Stimulated activated CD4-positive, alpha-beta T cell treated with anti-CD3 and anti-CD28 coated beads, Interleukin-15, amount 100 ng/mL, for 24 hours (primary cell): ENCODE data around the gene SLC24A5.

ENCODE experiments used
- DNase-seq: peaks from one replicate; pipeline ENCODE4 v3.0.0-alpha.2; 2020

SLC24A5 gene

DNA sequence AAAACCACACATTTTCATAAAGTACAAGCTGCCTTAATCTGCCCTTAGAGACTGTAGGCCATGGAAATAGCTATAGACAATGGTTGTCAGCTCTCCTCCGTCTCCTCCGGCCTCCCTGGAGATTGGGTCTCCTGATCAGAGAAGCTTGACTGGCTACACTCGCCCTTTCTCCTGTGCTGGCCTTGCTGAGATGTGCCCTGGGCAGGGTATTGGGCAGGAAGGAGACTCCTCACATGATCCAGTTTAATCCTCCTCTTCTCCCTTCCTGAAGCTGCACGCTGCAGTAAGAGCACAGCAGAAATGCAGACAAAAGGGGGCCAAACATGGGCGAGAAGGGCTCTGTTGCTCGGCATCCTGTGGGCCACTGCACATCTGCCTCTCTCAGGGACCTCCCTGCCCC, at the start of gene SLC24A5:
Gene SLC24A5, plus strand, starts transcription at position 246 of the 400 bp plus-strand sequence. Its CDS starts 55 bp downstream, at position 301.
- DNase-seq: no peak

DNA sequence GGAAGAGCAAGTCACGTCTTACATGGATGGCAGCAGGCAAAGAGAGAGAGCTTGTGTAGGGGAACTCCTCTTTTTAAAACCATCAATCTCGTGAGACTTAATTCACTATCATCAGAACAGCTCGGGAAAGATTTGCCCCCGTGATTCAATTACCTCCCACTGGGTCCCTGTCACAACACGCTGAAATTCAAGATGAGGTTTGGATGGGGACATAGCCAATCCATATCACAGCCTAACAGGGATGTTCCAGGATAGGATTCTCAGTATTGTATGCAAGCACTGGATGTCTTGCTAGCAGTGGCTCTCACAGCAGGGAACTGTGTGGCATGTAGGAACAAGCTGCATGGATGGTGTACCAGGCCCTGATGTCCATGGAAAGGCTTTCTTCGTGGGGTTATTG, 47.8 kb upstream of the SLC24A5 start:
- no peak for DNase-seq

DNA sequence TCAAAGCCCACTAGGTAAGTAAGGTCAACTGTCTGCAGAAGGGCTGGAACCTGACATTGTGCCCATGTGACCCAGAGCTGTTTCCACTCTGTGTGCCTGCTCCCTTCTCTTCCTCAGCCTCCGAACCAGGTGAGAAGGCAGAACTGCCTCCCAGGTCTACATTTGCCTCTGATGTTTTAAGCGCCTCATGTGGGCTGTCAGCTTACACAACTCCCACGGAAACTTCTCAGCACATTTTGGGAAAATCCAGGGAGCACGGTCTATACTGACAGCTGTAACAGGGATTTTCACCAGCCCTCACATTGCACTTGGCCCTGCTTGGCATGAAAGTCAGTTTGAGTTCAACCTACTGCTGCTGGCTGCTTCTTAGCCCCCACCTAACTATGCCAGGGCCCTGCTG, 46.9 kb upstream of the SLC24A5 start:
- no peak for DNase-seq

DNA sequence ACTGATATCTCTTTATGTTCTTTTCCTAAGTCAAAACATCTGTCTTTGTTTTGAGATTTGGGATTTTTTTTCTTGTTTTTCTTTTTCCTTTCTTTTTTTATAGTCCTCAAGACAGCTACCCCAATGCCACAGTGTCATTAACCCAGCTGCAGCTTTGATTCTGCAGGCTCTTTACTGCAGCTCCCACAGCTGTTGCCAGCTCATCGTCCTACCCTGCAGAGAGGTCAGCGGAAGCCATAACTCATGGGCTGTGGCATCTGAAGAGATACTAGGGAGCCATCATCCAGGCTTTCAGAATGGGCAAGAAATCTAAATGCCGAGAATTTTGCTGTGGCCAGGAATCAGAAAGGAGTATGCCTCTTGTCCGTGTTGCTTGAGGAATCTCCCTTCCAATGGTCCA, 44.3 kb upstream of the SLC24A5 start:
- no peak for DNase-seq

DNA sequence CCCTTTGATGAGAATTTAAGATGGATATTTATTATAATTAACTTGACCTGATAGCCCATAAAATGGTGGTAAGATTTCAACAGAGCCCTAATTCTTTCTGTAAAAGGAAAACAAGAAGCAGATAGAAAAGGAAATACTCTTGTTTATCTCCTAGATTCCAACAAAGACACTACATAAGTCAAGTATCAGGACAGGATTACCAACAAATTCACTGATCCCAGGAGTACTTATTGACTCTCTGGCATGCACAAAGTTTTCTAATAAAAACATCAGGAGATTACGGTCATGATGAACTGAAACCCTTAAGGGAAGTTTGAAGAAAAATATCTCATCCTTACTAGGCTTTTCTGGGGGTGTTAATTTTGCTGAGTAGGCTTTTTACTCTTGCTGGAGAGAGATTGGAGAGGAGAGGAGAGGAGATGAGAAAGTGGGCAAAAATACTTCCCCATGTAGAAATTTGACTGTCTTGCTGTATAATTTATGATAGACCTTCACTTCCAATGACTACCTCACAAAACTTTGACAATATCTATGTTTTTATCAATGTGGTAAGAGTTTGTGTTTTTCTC, 43.1 kb upstream of the SLC24A5 start:
- DNase-seq: no peak

DNA sequence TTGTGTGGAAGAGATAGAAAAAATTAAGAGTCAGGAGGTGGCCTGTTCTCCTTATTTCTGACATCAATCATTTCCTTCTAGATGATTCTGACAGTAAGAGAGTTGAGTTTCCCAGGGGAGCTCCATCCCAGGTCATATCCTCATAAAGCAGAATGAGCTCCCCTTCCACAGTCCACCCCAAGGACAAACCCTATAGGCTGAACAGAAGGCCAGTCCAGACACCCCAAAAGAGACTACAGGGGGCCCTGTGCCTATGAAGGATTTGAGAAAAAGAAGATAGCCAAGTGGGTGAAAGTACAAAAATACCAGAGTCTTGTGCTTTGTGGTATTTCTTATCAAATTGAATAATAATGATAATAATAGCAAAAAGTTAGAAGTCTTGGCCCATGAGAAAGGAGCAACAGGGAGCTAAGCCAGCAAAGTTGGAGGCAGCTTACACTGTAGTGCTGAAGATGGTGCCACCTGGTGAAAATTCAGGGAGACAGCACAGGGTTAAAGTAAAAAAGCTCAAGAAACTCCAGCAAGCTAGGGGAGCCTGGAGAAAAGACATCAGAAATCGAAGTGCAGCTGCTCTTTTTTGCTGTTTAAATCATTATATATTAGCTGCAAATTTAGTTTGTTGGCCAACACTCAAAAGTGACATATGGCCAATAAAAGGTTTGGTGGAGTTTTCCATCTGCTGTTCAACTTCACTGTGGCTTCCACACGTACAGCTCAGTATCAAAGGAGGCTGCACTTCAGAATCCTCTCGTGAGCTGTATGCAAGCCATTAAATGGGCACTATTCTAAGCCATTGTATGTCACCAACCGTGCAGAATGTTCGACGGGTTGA, 35.8 kb upstream of the SLC24A5 start:
- DNase-seq: no peak

DNA sequence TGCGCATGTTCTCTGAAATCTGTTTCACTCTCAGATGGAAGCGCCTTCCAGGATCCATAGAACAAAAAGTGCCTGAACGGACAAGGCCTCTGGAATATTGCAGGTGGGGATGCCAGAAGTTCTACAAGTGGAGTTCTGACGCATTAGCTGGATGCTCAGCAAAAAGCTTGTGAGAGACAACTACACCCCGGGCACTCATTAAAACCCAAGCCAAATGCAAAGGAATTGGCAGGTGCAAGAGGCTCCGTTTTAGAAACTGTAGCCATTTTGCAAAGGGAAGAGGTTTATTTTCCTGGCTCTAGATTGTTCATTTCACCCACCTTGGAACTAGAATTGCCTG, 35.2 kb upstream of the SLC24A5 start:
- no peak for DNase-seq

DNA sequence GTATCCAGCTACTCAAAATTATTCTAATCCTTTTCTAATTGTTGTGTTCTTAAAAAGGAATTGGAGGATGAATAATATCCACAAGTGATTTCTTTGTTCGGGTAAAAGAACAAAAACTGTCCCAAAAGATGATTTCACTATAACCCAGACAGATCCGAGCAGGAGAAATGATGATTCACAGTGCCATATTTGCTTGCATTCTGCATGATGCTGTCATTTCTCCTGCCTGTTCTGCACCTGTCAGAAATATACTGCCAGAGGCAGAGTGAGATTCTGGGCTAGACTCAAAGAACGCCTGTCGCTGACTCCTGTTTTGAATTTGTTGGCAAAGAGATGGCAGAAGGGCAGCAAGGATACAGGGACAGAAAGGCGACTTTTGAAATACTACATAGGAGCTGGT, 34.7 kb upstream of the SLC24A5 start:
- DNase-seq: no peak

DNA sequence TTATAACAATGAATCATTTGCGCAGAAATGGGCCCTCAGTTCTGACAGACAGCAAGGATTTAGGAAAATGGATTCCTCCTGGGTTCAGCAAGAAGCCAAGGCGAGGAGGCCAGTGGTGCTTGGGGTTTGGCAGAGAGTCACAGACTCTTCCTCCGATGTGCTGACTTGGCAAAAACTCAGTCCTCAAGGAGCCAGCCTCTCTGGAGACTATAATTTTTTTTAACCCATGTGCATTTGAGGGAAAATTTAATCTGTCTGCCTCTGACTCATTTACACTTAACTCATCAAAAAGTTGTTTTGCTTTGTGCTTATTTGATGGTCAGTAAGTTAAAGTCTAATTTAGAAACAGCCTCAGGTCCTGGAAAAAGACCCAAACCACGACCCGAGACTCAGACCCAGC, 34.2 kb upstream of the SLC24A5 start:
- no peak for DNase-seq

DNA sequence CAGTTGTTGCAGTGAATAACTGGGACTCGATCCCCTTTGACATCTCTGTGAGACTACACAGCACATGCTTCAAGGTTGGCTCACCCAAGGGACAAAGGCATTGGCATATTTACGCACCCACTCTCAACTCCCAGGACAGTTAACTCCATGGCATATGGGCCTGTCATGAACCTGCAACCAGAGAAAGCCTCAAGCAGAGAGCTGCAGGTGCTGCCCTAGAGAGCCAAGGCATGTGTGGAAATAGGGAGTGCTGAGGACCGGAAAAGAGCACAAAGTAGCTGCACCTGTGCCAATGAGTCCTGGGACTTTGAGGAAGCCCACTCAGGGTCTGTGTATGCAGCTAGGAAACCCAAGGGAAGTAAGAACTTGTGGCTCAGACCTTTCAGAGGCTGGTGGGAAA, 32.9 kb upstream of the SLC24A5 start:
- no peak for DNase-seq

DNA sequence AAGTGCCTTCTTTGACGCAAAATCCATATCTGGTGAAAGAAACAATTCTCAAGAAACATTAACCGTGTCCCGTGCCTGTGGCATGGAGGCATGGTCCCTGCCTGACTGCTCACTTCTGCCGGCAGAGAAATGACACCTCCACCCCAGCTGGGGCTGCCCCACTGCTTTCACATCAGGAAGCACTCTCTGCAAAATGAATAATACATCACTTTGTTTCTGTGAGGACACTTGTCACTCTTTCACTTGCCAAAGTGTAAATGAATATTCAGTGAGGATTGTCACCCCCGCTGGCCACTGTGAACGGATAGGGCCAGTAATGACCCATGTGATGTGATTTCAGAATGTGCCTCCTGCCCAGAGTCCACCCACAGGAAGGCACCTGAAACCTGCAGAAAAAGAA, 31.1 kb upstream of the SLC24A5 start:
- no peak for DNase-seq

DNA sequence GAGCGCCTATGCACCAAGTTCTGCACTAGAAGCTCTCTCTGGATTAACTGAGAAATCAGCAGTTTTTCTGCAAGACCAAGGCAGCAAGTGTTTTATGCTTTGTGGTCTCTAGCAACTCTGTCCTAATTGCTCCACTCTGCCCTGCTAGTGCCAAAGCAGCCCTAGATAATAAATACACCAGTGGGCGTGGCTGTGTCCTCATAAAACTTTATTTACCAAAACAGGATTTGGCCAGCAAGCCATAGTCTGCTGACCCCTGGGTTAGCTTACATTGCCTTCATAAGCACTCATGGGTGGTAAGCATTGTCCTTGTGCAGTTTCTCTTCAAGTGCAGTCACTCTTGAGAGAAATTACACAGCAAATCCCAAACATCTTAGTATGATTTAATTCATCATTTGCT, 30.7 kb upstream of the SLC24A5 start:
- no peak for DNase-seq

DNA sequence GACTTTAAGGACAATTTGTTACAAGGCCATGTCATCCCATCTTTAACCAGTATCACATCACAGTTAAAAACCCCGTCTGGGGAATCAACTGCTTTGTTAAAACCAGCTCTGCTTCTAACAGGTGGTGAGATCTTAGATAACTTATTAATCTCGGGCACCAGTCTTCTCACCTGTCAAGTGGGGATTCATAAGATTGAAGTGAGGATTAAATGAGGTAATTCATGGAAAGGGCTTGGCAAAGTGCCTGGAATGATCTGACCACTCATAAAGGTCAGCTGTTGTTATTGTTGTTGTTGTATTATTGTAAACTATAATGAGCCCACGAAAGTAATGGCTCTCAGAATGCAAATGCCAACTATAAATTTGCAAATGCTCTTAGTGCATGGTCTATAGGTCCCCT, 30.1 kb upstream of the SLC24A5 start:
- DNase-seq: no peak

DNA sequence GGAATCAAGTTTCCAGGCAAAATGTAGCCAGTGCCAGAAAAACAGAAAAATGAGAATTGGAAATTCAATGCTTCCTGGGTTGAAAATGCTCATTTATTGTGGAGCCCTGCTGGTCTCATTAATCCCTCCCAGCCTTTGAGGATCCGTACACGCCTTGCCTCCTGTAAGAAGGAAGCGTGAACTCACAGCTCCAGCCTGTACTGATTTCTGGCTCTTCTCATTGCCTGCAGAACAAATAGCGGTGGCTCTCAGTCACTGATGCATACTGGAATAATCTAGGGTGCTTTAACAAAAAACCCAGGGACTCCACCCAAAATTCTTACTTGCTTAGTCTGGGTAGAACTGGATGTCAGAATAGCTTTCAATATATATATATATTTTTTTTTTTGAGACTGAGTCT, 29.3 kb upstream of the SLC24A5 start:
- no peak for DNase-seq

DNA sequence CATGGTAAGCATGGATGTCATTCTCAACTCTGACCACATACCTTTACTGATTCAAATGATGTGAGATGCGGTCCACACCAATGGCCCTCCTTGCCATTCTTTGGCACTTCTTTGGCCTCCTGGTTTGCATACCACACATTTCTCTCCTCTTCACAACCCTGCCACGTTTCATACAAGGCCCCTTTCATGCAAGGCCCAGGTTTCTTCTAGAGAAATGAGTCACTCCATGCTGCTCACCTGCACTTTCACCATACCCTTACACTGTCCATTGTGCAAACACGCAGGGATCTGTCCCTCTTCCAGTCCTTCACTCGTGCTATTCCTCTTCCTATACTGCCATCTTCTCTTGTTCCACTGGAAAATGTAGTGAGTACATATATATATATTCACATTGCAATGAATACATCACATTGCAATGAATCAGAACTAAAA, 24.4 kb upstream of the SLC24A5 start:
- DNase-seq: no peak

DNA sequence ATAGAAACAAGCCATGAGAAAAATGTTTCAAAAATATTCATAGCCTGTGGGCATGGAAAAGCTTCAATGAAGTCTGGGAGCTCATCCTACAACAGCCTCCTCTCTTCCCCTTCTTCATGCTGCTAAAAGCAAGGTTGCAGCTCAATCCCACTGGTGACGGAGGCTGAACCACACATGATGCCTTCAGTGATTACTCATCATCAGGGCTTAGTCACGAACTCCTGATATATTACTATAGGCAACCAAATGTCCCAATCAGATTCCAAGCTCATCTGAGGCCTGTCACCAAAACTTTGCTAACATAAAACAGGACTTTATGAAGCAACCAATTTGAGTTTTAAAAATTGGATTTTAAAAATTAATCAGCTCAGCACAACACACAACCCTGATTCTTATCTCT, 24.0 kb upstream of the SLC24A5 start:
- no peak for DNase-seq

DNA sequence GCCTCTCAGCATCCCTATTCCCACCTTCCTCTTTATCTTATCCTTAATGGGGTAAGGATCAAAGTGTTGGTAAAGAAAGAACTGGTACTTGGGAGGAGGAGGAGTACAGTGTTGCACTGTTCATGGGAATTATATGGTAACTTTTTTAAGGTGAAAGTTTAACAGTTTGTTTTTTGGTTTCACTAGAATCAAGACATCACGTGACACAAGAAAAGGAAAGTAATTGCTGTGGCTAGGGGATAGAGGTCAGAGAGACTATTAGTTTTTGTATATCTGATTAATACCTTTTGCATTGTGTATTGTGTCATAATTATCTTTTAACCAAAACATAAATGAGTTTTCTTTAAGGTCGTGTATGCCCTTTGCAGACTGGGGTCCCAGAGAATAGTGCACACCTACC, 23.5 kb upstream of the SLC24A5 start:
- no peak for DNase-seq

DNA sequence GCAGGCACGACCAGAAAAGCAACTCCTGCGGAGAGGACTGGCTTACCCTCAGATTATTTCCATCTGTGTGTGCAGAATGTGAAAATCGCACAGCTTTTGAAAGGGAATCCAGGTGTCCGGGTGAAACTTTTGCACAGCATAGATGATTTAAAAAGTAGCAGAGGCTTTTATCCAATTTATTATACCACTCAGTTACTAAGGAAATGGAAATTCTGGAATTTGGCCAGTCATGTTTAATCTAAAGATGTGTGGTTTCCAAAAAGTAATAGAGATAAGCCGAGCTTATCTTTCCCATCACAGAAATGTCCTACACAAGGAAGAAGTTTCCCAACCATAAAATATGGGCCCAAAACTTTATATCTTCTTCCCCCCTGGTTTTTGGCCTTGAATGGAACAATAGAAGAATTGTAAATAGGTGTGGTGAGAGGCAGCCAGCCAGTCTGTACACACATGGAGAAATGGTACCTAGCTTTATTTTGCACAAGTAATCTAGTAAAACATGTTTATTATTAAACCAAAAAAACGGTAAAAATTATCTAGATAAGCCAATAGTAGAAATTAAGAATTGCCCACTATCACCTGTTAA, 19.3 kb upstream of the SLC24A5 start:
- no peak for DNase-seq

DNA sequence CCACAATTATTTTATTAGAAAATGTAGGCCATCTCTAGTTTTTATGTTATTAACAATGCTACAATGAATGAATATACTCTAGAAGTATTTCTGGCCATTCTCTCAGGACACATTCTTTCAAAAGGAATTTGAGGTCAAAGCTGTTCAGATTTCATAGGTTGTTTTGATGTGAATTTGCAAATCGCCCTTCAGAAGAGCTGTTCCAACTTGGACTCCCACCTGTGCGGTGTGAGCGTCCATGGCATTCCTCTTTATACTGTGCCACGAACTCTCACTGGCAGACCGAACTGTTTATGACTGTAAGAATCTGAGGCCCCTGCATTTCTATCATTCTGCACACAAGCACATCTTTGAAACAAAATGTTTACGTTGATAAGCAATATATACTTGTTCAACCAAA, 18.6 kb upstream of the SLC24A5 start:
- no peak for DNase-seq

DNA sequence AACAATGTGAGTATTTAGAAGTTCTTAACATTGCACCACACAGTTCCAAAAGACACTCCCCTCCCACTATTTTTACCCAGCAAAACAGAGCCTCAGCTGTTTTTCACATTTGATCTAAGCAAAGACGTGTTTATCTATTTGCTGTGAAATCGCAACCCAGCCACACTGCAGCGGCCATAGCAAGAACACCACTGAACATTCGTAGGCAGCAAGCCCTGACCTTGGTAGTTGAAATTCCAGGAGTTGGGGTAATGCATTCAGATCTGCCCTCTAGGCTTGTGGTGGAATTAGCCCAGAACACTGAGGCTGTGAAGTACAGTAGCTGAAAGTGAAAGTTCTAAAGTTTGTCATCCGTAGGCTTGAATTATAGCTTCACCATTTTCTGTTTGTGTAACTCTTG, 17.1 kb upstream of the SLC24A5 start:
- no peak for DNase-seq

DNA sequence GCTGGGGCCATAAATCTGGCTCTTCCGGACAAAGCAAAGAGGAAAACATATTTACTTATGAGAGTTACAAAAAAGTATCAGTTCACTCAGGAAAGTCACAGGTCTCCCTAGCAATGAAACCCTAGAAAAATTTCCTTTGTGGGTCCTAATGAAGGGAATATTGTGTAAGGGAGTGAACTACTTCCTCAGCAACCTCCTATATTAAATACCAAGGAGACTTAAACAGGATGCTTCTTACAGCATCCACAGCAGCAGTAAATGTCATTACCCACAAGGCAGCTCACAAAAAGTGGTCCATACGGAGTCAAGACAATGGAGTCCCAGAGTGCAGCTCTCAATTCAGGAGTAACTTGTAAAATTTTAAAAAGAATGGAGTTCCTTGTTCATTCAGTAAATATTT, 14.9 kb upstream of the SLC24A5 start:
- DNase-seq: no peak

DNA sequence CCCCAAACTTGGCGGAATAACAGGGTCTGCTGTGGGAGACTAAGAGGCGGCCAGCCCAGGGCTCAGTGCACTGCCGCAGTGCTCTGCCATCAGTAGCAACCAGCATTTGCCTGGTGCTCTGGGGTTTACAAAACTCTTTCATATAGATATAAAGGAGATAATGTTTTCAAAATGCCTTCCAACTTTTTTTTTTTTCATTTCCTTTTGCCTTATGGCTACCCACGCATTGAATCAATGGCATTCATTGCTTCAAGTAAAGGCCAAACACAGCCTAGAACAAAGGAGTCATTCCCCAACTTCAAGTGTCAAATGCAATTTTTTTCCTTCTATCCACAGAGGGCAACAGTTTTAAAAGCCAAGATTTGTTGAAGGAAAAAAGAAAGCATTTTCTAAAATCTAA, 11.6 kb upstream of the SLC24A5 start:
- DNase-seq: no peak

DNA sequence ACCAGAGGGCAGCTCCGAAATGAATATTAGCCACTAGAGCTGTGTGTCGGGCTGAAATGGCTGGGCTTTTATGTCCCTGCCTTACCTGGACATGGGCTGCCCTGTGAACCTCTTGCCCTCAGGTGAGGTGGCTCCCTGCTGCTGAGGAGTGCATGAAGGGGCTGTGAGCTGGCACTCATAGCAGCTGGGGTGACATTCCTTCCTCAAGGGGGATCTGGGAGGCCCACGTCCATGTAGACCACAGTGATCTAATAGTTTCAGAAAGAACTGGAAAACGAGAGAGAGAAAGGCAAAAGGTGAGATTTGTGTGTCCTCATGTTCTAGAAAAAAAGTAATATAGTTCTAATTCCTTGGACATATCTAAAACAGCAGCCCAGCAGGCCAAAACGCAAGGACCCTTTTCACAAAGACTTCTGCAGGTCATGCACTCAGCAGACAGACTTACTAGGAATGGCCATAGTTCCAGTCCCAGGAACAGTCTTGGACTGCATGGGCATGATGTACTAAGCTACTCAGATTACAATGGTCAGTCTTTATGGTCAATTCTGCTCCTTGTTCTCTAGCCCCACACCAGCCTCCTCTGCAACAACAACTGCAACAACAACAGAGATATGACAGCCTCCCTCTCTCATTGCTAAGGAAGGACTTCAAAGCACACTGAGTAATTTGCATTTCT, 10.8 kb upstream of the SLC24A5 start:
- DNase-seq: no peak

DNA sequence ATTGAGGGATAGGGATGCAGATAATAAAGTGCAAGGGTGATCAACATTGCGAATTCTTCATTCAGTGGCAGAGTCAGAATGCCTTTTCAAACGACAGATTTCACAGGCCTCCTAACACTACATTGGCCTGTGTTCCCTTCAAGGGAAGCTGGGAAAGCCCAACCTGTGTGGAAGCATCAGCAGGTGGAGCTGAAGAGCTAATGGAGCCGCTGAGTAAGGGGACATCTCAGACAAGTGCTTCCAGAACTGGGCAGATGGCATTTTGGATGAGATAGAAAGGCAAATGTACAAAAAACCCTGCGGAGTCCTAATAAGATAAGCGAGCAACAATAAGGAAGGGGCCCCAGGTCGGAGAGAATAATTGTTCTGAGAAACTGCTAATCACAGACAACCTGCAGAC, 8.5 kb upstream of the SLC24A5 start:
- peak; percentile 5 for DNase-seq
